ENCODE measurements around the gene EML4.

The EML4 gene

GRCh38 chr2:42184346-42184745 lies 15.2 kb downstream of the EML4 start:
- no peak overlapping the region for H3K4me3 ChIP-seq (ENCODE audit: low read depth, low read length)
- TF ChIP-seq CTCF (IDR thresholded peaks at IDR 0.05; ENCODE audit: control insufficient read depth, extremely low read depth, insufficient read depth) = no peak
- DNase-seq (ENCODE audit: low read depth) = no peak

DNA sequence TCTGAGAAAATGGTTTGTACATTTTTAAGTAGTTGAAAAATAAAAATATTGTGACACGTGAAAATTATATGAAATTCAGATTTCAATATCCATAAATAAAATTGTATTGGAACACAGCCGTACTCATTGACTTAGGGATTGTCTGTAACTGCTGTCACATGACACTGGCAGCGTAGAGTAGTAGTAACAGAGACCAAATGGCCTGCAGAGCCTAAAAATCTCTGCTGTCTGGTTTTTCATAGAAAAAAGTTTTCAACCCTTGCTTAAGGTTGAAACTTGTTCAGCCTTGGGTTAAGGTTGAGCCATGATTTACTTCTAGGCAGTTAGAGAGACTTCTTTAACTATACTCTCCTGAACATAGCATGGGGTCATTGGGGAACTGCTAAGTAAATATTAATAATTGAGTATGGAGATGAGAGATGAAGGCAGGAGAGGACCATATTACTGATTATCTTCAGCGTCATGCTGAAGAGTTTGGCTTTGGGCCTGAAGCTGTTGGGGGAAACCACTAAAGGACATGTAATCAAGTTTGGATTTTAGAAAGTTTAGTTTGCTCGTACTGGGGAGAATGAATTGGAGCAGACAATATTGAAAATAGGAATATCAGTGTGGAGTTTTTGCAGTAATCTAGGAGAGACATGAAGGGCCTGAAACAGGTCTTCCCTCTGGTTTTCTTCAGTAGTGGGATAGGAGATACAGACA lies 16.2 kb downstream of the EML4 start:
- DNase-seq (ENCODE audit: low read depth) = no peak
- no peak overlapping the region for H3K4me3 ChIP-seq (ENCODE audit: low read depth, low read length)
- TF ChIP-seq CTCF (IDR thresholded peaks at IDR 0.05; ENCODE audit: control insufficient read depth, extremely low read depth, insufficient read depth) = no peak

GRCh38 chr2:42186366-42186765 lies 17.2 kb downstream of the EML4 start:
- no peak overlapping the region for H3K4me3 ChIP-seq (ENCODE audit: low read depth, low read length)
- DNase-seq (ENCODE audit: low read depth) = no peak
- TF ChIP-seq CTCF (IDR thresholded peaks at IDR 0.05; ENCODE audit: control insufficient read depth, extremely low read depth, insufficient read depth) = no peak

- DNase-seq (ENCODE audit: low read depth) = no peak
- TF ChIP-seq CTCF (IDR thresholded peaks at IDR 0.05; ENCODE audit: control insufficient read depth, extremely low read depth, insufficient read depth) = no peak
Observed at GRCh38 chr2:42186945-42187632, 17.9 kb downstream of the EML4 start.

DNA sequence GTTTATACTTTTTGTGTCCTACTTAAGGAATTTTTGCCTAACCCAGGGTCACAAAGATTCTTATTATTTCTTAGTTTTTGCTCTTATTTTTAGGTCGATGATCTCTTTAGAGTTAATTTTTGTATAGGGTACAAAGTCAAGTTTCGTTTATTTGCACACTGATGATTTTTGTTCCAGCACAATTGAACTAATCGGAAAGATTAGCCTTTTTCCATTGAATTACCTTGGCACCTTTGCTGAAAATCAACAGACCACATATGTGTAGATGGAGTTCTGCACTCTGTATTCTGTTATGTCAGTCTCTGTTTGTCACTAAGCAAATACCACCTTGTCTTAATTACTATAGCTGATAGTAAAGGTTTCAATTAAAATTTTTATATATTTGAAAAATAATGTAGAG lies 18.7 kb downstream of the EML4 start:
- no peak for TF ChIP-seq CTCF (IDR thresholded peaks at IDR 0.05; ENCODE audit: control insufficient read depth, extremely low read depth, insufficient read depth)
- no peak for DNase-seq (ENCODE audit: low read depth)
- no peak overlapping the region for H3K4me3 ChIP-seq (ENCODE audit: low read depth, low read length)

More at GRCh38 chr2:42186945-42187632, 17.9 kb downstream of the EML4 start:
- H3K4me3 ChIP-seq (ENCODE audit: low read depth, low read length) = no peak overlapping the region

GRCh38 chr2:42189235-42189566 lies 20.0 kb downstream of the EML4 start:
- no peak for DNase-seq (ENCODE audit: low read depth)
- no peak overlapping the region for H3K4me3 ChIP-seq (ENCODE audit: low read depth, low read length)
- no peak for TF ChIP-seq CTCF (IDR thresholded peaks at IDR 0.05; ENCODE audit: control insufficient read depth, extremely low read depth, insufficient read depth)

GRCh38 chr2:42190191-42190590 lies 21.0 kb downstream of the EML4 start:
- no peak for DNase-seq (ENCODE audit: low read depth)
- H3K4me3 ChIP-seq (ENCODE audit: low read depth, low read length) = no peak overlapping the region
- TF ChIP-seq CTCF (IDR thresholded peaks at IDR 0.05; ENCODE audit: control insufficient read depth, extremely low read depth, insufficient read depth) = no peak
